ENCODE results near the gene EYS.

Gene EYS

DNA sequence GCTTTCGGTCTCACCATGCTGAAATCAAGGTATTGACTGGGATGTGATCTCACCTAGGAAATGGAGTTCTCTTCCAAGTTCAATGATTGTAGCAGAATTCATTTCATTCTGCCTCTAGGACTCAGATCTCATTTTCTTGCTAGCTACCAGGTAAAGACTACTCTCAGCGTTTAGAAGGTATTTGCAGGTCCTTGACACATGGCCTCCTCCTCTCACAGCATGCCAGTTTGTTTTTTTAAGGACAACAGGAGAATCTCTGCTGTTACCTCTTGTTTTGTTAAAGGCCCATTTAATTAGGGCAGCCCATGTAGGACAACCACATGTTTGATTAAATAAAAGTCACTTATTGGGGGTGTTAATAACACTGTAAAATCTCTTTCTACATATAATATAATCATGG lies 757.8 kb downstream of the EYS start:
- no peak for DNase-seq (ENCODE audit: low read depth)

DNA sequence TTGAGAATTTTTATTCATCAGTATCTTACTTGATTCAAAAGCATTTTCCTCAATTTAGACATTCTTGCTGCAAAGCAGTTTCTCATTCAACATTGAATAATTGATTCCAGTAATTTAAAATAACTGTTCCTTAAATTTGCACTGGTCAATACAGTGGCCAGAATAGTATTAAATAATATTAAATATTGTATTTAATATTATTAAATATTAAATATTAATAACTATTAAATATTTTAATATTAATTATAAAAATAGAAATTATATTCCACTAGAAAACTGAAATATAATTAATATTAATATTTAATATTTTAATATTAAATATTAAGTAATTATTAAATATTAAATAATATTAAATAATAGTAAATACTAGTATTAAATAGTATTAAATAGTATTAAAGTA lies 758.8 kb downstream of the EYS start:
- no peak for DNase-seq (ENCODE audit: low read depth)

DNA sequence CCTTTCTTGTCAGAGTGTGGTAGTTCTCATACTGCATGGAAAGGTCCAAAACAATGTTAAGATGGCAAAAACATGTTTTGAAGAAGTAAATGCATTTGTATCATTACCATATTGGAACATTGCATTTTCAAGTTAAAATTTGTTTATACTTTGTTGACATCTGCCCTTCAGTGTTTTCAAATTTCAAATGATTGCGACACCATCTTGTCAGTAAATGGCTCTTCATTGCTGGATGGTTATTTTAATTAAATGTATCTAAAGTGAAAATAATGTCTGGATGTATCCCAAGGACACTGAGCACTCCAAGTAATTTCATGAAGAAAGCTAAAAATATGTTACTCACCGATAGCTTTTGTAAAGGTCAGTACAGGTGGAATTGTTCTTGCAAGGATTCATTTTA lies 761.6 kb downstream of the EYS start:
- DNase-seq (ENCODE audit: low read depth): no peak

DNA sequence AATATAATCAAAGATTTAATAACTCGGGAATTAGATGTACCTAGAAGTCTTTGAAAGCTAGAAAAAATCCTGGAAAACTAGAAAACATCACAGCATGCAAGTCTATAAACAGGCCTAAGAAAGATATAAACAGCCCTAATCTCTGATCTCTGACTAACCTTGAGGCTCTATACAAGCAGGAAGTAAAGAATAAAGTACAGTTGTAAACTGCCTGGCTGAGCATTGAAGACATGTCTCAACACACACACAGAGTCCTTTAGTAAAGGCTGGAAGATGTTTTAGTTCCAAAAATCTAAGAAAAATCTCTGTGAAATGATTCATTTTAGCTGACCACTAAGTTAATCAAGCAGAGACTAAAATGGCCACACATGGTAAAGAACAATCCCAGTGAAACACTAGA lies 774.5 kb downstream of the EYS start:
- DNase-seq (ENCODE audit: low read depth): no peak

DNA sequence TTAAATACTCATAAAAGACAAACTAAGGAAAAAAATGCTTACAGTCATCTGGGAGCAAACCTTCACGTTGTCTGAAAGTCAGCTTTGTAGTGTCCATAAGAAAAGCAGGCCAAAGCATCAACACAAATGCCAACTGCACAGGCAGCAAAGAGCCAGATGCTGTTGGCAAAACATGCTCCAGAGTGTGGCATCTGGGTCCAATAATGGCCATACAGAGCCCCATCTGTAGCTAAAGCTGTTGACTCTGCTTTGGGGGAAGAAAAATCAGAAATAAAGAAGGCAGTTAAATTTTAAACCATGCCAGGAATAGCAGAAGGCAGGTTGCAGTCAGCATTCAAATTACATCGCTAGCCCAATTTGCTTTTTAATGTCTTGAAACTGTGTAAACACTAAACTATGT lies 776.3 kb downstream of the EYS start:
- no peak for DNase-seq (ENCODE audit: low read depth)

DNA sequence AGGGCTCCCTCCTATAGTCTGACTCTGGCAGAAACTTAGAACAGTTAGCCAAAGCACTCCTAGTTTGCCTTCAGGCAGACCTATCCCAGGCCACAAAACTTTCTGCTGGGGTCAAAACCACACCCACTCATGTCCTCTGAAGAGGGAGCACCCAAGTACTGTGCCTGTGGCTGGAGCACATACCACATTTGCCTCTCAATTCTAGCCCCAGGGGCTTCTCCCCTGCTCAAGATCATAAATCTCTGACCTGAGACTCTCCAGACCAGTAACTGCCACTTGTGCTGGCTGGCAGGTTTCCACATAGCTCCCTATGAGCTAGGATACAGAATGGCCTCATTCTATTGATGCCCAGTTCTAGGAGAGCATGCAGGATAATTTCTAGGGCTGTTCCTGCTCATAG lies 781.0 kb downstream of the EYS start:
- DNase-seq (ENCODE audit: low read depth): no peak

DNA sequence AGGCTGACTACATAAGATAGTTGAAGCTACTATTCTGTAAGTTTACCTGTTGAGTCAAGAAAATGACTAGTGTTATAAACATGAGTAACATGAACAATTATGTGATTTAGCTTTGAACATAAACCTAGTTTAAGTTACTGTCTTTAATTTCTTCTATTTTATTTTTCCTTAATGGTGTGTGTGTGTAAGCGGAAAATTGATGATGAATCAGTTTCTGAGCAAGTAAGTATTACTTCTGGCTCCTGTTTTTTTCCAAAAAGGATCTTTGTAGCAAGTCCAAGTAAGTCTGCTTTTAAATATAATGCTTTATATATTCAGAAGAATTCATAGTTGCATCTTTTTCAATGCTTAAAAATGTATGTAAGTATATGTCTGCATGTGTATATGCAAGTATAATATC lies 786.8 kb downstream of the EYS start:
- no peak for DNase-seq (ENCODE audit: low read depth)

DNA sequence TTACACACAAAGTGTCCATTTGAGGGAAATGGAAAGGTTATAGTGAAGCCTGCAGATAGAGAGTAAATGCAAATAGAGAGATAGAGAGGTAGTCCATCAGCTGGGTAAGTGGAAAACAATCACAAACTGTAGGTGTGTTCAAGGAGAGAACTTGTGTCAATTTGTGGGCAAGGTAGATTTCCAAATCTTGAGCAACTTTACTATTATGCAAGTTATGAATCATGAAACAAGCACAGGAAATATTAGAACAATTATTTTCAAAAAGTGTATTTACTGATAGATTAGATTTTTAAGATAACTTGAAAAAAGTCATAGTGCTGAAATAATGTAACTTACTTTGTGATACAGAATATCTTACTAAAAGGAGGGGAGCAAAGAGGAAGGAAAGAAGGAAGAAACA lies 792.9 kb downstream of the EYS start:
- DNase-seq (ENCODE audit: low read depth): no peak

DNA sequence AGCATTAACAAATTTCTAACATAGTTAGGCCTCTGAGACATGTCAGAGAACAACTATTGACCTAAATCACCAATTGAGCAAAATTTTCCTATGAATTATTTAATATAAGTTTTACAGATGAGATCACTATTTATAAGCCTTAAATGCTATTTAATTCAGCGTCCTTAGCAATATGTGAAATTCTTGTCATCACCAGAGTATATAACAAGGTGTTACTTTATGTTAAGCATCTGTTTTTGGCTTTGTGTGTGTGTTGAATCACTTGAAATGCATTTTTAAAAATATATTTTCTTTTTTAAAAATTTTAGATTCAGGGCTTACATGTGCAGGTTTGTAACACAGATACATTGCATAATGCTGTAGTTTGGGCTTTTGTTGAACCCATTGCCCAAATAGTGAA lies 794.1 kb downstream of the EYS start:
- DNase-seq (ENCODE audit: low read depth): no peak

DNA sequence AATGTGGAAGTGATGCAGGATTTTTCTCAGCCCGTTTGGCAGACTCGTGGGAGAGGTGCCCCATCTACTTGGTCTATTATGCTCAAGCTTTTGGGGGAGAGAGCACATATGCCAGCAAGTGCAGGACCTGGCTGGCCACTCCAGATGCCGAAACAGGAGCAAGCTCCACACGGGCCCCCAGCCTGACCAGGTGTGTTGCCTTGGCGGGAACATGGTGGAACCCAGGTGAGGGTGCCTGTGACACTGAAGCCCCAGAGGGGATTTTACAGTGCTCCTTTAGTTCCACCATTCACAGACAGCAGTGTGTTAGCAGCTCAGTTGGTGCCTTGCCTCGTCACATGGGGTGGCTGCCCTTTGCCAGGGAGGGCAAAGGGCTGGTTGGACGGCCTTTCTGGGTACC lies 798.9 kb downstream of the EYS start:
- no peak for DNase-seq (ENCODE audit: low read depth)

DNA sequence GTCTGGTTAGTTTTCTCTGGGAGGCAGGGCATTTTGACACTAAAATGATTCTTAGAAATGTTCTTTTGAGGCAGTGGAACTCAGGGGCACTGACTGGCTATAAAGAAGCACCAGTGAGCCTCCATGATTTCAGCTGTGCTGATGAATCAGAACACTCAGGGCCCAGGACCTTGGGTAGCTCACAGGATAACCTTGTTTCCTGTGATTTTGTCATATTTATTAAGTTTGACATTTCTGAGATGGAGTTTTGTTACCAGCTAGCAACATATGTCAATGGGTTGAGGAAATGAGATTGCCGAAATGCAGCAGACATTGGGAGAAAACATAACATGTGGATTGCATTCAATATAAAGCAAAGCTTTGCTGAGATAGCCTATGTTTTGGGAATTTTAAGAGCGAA lies 802.4 kb downstream of the EYS start:
- DNase-seq (ENCODE audit: low read depth): no peak

DNA sequence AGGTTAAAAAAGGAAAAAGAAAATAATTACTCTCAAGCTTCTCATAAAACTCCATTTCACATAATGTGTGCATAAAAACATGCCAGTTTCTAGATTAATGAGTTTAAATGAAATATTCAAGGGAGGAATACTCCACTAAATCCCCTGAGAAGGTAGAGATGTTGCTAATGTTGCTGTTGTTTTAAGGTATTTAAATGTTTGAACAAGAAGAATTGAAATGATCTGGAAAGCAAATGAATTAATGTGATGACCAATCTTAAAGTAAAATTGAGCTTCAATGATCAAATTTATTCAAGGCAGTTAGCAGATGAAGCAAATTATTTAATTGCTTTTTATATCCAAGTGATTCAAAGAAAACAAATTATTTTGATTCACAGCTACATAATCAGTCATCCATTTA lies 804.4 kb downstream of the EYS start:
- DNase-seq (ENCODE audit: low read depth): no peak

DNA sequence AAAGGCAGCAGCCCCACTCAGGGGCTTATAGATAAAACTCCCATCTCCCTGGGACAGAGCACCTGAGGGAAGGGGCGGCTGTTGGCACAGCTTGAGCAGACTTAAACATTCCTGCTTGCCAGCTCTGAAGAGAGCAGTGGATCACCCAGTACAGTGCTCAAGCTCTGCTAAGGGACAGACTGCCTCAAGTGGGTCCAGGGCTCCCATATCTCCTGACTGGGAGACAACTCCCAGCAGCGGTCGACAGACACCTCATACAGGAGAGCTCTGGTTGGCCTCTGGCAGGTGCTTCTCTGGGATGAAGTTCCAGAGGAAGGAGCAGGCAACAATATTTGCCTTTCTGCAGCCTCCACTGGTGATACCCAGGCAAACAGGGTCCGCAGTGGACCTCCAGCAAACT lies 810.1 kb downstream of the EYS start:
- no peak for DNase-seq (ENCODE audit: low read depth)

DNA sequence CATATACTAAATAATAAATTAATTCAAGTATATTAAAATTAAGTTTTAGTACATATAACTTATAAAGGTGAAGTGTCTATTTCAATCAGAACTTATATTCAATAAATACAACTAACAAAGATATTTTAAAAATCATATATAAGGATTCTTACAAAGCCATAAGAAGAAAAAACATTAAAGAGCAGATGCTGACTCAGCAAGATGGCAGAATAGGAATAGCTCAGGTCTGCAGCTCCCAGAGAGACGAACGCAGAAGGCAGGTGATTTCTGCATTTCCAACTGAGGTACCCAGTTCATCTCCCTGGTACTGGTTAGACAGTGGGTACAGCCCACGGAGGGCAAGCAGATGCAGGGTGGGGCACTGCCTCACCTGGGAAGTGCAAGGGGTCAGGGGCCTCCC lies 811.1 kb downstream of the EYS start:
- no peak for DNase-seq (ENCODE audit: low read depth)

DNA sequence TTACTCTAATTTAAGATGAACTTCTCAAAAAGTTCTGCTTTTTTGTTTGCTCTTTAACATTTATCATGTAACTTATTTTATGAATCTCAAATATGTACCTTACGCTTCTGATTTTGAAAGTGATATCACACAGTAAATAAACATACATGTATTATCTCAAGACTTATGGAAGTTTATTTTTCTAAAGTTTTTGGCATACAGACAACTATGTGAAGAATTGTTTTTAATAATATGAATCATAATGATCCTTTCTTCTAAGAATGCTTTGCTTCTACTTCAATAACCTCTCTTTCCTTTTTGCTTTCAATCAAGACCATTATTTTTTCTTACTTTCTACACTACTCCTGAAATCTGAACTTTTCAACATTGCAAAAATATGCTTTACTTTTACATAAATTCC lies 816.4 kb downstream of the EYS start:
- no peak for DNase-seq (ENCODE audit: low read depth)

DNA sequence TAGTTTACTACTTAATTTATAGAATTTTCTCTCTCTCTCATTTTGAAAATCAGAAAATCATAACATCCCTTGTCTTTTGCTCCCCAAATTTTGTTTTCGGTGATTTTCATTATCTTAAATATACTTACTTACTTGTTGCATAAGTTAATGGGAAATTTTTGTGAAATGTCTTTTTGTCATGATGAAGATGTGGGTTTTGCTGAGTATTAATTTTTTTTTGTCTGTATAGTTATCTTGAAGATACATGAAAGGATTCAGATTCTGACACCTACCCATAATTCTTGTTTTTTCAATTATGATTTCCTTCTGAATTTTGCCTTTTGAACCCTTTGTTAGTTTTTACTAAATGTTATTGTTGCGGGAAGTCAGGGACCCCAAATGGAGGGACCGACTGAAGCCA lies 817.9 kb downstream of the EYS start:
- no peak for DNase-seq (ENCODE audit: low read depth)

DNA sequence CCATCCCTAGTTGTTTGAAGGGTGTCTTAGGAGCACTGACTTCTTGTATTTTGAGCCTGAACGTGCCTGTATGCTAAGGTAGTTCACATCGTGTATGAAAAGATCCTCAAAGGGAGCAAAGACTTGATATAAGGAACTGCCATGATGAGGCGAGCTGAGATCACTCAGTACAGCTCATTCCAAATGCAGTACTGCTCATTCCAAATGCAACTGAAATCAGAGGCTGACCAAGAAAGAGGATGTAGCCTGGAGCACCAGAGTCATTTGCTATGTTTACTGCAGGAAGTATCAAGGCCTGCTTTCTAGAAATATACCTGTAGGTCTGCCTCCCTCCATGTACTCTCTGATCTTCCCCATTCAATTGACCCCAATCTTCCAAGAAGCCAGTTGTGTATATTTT lies 832.2 kb downstream of the EYS start:
- no peak for DNase-seq (ENCODE audit: low read depth)

DNA sequence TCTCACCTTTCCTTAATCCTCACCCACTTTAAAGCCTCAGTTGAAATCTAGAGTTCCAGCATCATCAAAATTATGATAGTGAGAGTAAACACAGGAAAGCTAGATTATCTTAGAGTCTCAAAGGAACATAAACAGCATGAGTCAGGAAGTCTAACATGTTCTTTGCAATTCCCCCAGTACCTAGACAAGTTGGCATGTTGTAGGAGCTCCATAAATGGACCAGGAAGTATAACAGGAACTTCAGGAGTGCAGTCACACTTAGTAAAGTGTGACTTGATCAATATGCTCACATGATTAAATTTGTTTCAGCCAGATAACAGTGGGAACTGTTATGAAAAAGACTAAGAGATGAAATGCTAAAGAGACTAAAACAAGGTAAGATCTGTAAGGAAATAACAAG lies 834.4 kb downstream of the EYS start:
- no peak for DNase-seq (ENCODE audit: low read depth)

DNA sequence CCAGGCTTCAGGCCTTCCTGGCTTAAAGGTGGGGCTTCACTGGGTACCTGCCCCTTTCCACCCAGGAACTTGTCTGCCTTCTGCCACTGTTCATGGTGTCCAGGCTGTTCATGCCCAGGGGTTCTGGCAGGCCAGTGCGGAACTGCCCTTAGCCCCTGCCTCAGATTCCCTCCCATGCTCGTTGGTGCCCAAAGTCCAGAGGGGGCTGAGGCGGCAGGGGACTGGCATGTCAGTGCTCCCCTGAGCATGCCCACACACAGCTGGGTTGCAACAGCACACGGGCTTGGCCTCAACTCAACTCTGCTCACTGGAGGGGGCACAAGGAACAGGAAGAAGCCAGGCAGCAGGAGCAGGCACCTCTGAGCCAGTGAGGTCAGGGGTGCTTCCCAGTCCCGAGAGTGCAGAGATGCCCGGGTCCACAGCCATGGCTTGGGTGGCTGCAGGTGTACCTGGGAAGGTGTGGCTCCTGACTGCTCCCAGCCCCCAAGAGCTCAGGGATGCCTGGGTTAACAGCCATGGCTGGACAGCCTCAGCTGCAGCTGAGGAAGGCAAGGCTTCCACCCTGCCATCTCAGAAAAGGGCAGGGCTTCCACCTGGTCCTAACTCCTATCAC lies 845.9 kb downstream of the EYS start:
- no peak for DNase-seq (ENCODE audit: low read depth)

DNA sequence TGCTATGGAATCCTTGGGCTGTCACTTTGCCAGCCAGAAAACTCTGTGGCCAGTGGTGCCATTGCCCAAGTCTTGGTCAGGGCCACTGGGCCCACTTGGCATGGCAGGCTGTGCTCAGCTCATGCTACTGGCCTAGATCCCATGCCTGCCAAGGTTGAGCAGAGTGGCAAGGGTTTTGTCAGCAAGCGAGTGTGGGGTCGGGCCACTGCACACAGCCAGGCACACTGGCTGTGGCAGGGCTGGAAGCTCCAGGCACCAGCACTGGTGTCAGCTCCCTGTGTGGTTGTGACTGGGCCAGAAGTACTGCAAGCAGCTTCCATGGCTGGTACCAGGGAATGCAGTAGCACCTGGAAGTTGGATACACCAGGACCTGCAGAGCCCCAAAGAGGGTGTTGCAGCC lies 846.8 kb downstream of the EYS start:
- no peak for DNase-seq (ENCODE audit: low read depth)

DNA sequence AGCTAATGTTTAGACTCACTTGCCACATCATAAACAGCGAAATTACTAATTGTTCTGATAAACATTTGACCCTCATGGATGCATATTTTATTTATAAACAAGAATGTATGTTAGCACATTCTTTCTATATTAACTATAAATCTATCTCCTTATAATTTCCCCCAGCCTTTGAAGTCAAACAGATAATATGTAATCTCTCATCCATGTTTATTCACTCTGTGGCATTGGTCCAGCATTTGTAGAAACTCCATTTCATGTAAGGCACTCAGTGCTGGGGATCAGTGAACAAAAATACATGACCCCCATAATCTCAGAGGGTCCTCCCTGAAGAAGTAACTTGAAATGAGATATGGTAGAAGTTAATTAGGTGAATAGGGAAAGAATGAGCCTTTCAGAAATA lies 856.9 kb downstream of the EYS start:
- no peak for DNase-seq (ENCODE audit: low read depth)

DNA sequence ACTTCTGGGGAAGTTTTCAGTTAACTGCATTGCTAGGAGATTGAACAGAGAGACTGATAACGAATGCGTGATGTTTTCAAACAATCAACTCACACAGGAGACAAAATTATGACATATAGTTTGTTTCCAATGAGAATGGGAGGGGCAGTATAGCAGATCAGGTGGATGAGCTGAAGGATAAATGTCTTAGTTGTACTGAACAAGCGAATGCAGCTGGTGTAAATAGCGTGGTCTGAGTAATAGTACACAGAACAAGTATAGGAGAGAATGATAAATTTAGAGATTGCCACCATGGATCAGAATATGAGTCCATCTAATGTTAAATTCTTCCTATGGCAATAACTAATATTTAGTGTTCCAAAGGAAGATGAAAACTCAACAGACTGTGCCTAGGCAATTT lies 858.6 kb downstream of the EYS start:
- no peak for DNase-seq (ENCODE audit: low read depth)

DNA sequence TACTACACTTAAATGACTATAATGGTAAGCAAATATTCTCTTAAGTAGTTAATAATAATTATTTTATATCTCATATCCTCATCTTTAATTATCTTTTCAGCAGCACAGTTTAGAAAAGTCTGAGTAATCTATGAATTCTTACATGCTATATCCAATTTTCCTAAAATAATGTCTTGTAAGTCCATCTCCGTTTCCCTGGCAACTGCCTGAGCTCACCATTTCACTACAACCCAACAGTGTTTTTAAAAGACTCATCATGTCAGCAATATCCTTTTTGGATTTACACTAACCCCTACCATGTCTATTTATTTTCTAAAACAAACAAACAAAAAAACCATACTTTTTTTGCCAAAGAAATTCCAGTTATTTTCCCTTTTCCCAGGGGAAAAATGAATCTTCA lies 859.6 kb downstream of the EYS start:
- no peak for DNase-seq (ENCODE audit: low read depth)

DNA sequence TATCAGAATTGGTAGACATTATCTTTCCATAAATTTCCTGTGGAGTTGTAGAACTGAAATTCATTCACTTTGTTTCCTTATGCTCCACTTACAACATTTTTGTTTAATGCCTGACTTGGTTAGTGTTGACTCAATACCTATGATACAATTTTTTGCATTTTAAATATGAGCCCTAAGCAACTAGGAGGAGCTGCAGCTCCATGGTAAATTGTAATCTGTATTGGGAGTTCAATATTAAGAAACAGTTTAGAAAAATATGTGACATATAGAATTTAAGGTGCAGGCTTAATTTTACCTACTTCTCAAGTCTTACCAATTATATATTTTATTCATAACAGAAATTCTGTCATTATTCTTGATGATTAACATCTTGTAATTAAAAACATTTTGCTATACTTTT lies 868.3 kb downstream of the EYS start:
- no peak for DNase-seq (ENCODE audit: low read depth)

DNA sequence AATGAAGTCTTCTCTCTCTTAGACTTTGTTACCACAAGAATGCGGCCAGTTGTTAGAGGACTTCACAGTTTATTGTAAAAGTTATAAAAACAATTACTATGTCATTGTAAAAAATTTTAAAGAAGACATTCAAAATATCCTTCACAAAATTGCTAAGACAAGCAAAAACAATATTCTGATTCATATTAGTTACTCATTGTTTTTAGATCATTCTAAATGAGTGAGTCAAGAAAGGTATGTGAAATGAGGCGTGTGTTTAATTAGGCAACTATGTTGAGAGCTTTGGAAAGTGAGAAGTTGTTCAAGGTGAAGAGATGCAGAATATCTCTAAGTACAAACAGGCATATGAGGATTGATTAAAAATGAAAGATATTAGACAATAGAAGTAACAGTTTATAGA lies 875.3 kb downstream of the EYS start:
- no peak for DNase-seq (ENCODE audit: low read depth)

Data from stimulated activated CD8-positive, alpha-beta memory T cell treated with anti-CD3 and anti-CD28 coated beads, Interleukin-4, amount 100 ng/mL, for 24 hours (primary cell).